ENCODE results near the gene ATXN7.

DNA sequence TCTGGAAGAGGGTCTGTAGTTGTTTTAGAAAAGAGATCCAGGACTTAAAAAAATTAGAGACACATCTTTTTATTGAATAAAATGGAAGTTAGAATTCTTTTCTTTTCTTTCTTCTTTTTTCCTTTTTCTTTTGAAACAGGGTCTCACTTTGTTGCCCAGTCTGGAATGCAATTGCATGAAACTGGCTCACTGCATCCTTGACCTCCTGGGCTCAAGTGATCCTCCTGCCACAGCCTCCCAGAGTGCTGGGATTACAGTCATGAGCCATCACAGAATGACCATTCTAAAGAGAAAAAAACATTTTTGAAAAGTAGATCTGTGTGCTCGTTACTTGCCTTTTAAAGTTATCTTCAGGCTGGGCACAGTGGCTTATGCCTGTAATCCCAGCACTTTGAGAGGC lies 3.6 kb downstream of the ATXN7 start:
- TF ChIP-seq, protein P1, sequence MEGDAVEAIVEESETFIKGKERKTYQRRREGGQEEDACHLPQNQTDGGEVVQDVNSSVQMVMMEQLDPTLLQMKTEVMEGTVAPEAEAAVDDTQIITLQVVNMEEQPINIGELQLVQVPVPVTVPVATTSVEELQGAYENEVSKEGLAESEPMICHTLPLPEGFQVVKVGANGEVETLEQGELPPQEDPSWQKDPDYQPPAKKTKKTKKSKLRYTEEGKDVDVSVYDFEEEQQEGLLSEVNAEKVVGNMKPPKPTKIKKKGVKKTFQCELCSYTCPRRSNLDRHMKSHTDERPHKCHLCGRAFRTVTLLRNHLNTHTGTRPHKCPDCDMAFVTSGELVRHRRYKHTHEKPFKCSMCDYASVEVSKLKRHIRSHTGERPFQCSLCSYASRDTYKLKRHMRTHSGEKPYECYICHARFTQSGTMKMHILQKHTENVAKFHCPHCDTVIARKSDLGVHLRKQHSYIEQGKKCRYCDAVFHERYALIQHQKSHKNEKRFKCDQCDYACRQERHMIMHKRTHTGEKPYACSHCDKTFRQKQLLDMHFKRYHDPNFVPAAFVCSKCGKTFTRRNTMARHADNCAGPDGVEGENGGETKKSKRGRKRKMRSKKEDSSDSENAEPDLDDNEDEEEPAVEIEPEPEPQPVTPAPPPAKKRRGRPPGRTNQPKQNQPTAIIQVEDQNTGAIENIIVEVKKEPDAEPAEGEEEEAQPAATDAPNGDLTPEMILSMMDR (conservative IDR thresholded peaks at IDR 0.05; ENCODE audit: low read length) = no peak
- no peak for TF ChIP-seq EZH2phosphoT487 (IDR thresholded peaks at IDR 0.05; ENCODE audit: borderline replicate concordance, low read depth, low read length)

Data from OCI-LY7 (cell line).